Stimulated activated CD4-positive, alpha-beta T cell treated with anti-CD3 and anti-CD28 coated beads, Interleukin-4, amount 100 ng/mL, for 24 hours (primary cell): Measurements from ENCODE around the gene PI4KA.
"Not testable (repeated sequence)": the region's sequence is repeated elsewhere in the genome, so short reads cannot be mapped to it uniquely, and the experiment has no call there.

Source experiments
- DNase-seq: peaks from one replicate; pipeline ENCODE4 v3.0.0-alpha.2; 2020

The PI4KA gene

GRCh38 chr22:20773793-20774212, 84.8 kb downstream of the PI4KA start, which contains the start of gene SERPIND1:
Gene SERPIND1, plus strand, starts transcription at chr22:20774113. Its CDS starts 5,200 bp downstream, at chr22:20779313.
- no peak for DNase-seq

GRCh38 chr22:20771918-20772625, 86.5 kb downstream of the PI4KA start:
- no peak for DNase-seq

- not testable (repeated sequence) for DNase-seq
Observed at GRCh38 chr22:20769496-20769826, 89.2 kb downstream of the PI4KA start.

GRCh38 chr22:20766530-20766929, 92.1 kb downstream of the PI4KA start:
- no peak for DNase-seq

GRCh38 chr22:20765938-20766337, 92.7 kb downstream of the PI4KA start:
- DNase-seq, result no peak

GRCh38 chr22:20764729-20765128, 93.9 kb downstream of the PI4KA start:
- DNase-seq, result no peak

GRCh38 chr22:20764471-20764720, 94.2 kb downstream of the PI4KA start:
- no peak for DNase-seq

GRCh38 chr22:20763630-20764470, 94.8 kb downstream of the PI4KA start:
- DNase-seq, result no peak

- DNase-seq, result no peak
Observed at GRCh38 chr22:20762233-20762796, 96.3 kb downstream of the PI4KA start.

GRCh38 chr22:20761536-20761935, 97.1 kb downstream of the PI4KA start:
- no peak for DNase-seq

GRCh38 chr22:20760084-20760483, 98.5 kb downstream of the PI4KA start:
- DNase-seq, result no peak

GRCh38 chr22:20758688-20759087, 99.9 kb downstream of the PI4KA start:
- DNase-seq, result no peak

- DNase-seq, result no peak
Observed at GRCh38 chr22:20756846-20757245, 101.8 kb downstream of the PI4KA start.

GRCh38 chr22:20752873-20753272, 105.7 kb downstream of the PI4KA start:
- no peak for DNase-seq

- DNase-seq, result no peak
Observed at GRCh38 chr22:20752104-20752741, 106.4 kb downstream of the PI4KA start.

GRCh38 chr22:20751185-20751851, 107.3 kb downstream of the PI4KA start:
- no peak for DNase-seq

GRCh38 chr22:20750461-20751184, 108.0 kb downstream of the PI4KA start:
- DNase-seq, result peak; percentile 27

- DNase-seq, result no peak
Observed at GRCh38 chr22:20749453-20749852, 109.2 kb downstream of the PI4KA start.

GRCh38 chr22:20748731-20749428, 109.7 kb downstream of the PI4KA start:
- DNase-seq, result no peak

GRCh38 chr22:20748082-20748481, 110.5 kb downstream of the PI4KA start:
- no peak for DNase-seq

- no peak for DNase-seq
Observed at GRCh38 chr22:20747223-20747622, 111.4 kb downstream of the PI4KA start.
